H9 (cell line): ENCODE measurements around the gene PLA1A. TPM values are rescaled to one million over a fixed set of nuclear protein-coding genes. Genes with fewer than 3 reads are reported as not detected.

Experiments used
- DNase-seq: peaks from one replicate; pipeline ENCODE4 v3.0.0-alpha.2; 2017
- H2AFZ ChIP-seq: one replicate; pipeline ENCODE4 v1.6.1; 2013; ENCODE audit warnings: mild to moderate bottlenecking, low read length, control low read depth, moderate library complexity
- H2AK5ac ChIP-seq: 2 replicates; pipeline ENCODE4 v1.6.1; 2013; ENCODE audit warnings: low read length, control low read depth, mixed read lengths; ENCODE audit not compliant: insufficient read length
- H2BK120ac ChIP-seq: one replicate; pipeline ENCODE4 v1.6.1; 2013; ENCODE audit warnings: low read depth, mild to moderate bottlenecking, low read length, control low read depth, inconsistent platforms; ENCODE audit not compliant: poor library complexity, severe bottlenecking
- H2BK12ac ChIP-seq: 2 replicates; pipeline ENCODE4 v1.6.1; 2013; ENCODE audit warnings: low read length, control low read depth, mixed read lengths, low read depth; ENCODE audit not compliant: insufficient read length
- H2BK15ac ChIP-seq: 2 replicates; pipeline ENCODE4 v1.6.1; 2013; ENCODE audit warnings: low read depth, low read length, control low read depth
- H2BK20ac ChIP-seq: one replicate; pipeline ENCODE4 v1.6.1; 2013; ENCODE audit warnings: low read depth, mild to moderate bottlenecking, low read length, control low read depth, inconsistent platforms; ENCODE audit not compliant: poor library complexity, severe bottlenecking
- H2BK5ac ChIP-seq: 2 replicates; pipeline ENCODE4 v1.6.1; 2013; ENCODE audit warnings: low read length, control low read depth, mixed read lengths; ENCODE audit not compliant: insufficient read length
- H3K14ac ChIP-seq: 2 replicates; pipeline ENCODE4 v1.6.1; 2013; ENCODE audit warnings: low read length, control low read depth; ENCODE audit not compliant: insufficient read depth
- H3K18ac ChIP-seq: 2 replicates; pipeline ENCODE4 v1.6.1; 2013; ENCODE audit warnings: low read depth, mild to moderate bottlenecking, mixed read lengths, low read length, control low read depth; ENCODE audit not compliant: insufficient read length
- H3K23ac ChIP-seq: 2 replicates; pipeline ENCODE4 v1.6.1; 2013; ENCODE audit warnings: low read length, control low read depth, mixed read lengths, low read depth; ENCODE audit not compliant: insufficient read length
- H3K23me2 ChIP-seq: 2 replicates; pipeline ENCODE4 v1.6.1; 2013; ENCODE audit warnings: low read depth, mild to moderate bottlenecking, mixed read lengths, low read length, control low read depth; ENCODE audit not compliant: insufficient read length, poor library complexity, severe bottlenecking
- H3K27ac ChIP-seq: 2 replicates; pipeline ENCODE4 v1.5.1; 2013; ENCODE audit warnings: low read length, control low read depth, mixed read lengths, low read depth; ENCODE audit not compliant: insufficient read length
- H3K27me3 ChIP-seq: 2 replicates; pipeline ENCODE4 v1.6.1; 2013; ENCODE audit warnings: low read length, control low read depth, inconsistent platforms; ENCODE audit not compliant: insufficient read depth
- H3K4ac ChIP-seq: 2 replicates; pipeline ENCODE4 v1.6.1; 2013; ENCODE audit warnings: low read depth, mild to moderate bottlenecking, control low read depth, inconsistent platforms, low read length, moderate library complexity
- H3K4me1 ChIP-seq: 2 replicates; pipeline ENCODE4 v1.6.1; 2013; ENCODE audit warnings: low read length, control low read depth, inconsistent platforms; ENCODE audit not compliant: insufficient read depth
- H3K4me2 ChIP-seq: 2 replicates; pipeline ENCODE4 v1.6.1; 2013; ENCODE audit warnings: low read length, control low read depth, mixed read lengths; ENCODE audit not compliant: insufficient read length, insufficient read depth
- H3K56ac ChIP-seq: 2 replicates; pipeline ENCODE4 v1.6.1; 2013; ENCODE audit warnings: low read depth, mild to moderate bottlenecking, mixed read lengths, low read length, control low read depth; ENCODE audit not compliant: insufficient read length
- H3K79me1 ChIP-seq: 2 replicates; pipeline ENCODE4 v1.6.1; 2013; ENCODE audit warnings: low read depth, mild to moderate bottlenecking, moderate library complexity, low read length, control low read depth, inconsistent platforms; ENCODE audit not compliant: insufficient read depth, poor library complexity, severe bottlenecking
- H3K79me2 ChIP-seq: 2 replicates; pipeline ENCODE4 v1.6.1; 2013; ENCODE audit warnings: low read length, control low read depth, inconsistent platforms; ENCODE audit not compliant: insufficient read depth
- H3K9ac ChIP-seq: 2 replicates; pipeline ENCODE4 v1.6.1; 2013; ENCODE audit warnings: low read length, control low read depth, mixed read lengths; ENCODE audit not compliant: insufficient read length; ENCODE audit errors: extremely low read depth
- H3K9me3 ChIP-seq: one replicate; pipeline ENCODE4 v1.6.1; 2013; ENCODE audit warnings: low read depth, low read length, inconsistent platforms; ENCODE audit not compliant: control insufficient read depth
- H3T11ph ChIP-seq: one replicate; pipeline ENCODE4 v1.6.1; 2013; ENCODE audit warnings: mild to moderate bottlenecking, low read length, control low read depth, inconsistent platforms
- H4K20me1 ChIP-seq: one replicate; pipeline ENCODE4 v1.6.1; 2013; ENCODE audit not compliant: control insufficient read depth, insufficient read length, insufficient read depth
- H4K5ac ChIP-seq: 2 replicates; pipeline ENCODE4 v1.6.1; 2013; ENCODE audit warnings: low read depth, mild to moderate bottlenecking, mixed read lengths, low read length, control low read depth; ENCODE audit not compliant: insufficient read length
- H4K8ac ChIP-seq: replicated peaks from 2 replicates; pipeline ENCODE4 v1.6.1; 2013; ENCODE audit warnings: low read length, control low read depth, mixed read lengths, low read depth; ENCODE audit not compliant: insufficient read length
- H4K91ac ChIP-seq: 2 replicates; pipeline ENCODE4 v1.6.1; 2013; ENCODE audit warnings: low read depth, mild to moderate bottlenecking, moderate library complexity, mixed read lengths, low read length, control low read depth; ENCODE audit not compliant: insufficient read length
- H3K27ac Mint-ChIP-seq, 3 experiments: 2 replicates in 2 of 3; 3 replicates in 1 of 3; pipeline ENCODE4 v1.8.0; 2020 to 2021; ENCODE audit warnings: mixed read lengths in 3 of 3, mild to moderate bottlenecking in 1 of 3, moderate library complexity in 1 of 3
- H3K27me3 Mint-ChIP-seq: 2 replicates; pipeline ENCODE4 v1.8.0; 2021; ENCODE audit warnings: low read depth, mild to moderate bottlenecking, moderate library complexity, mixed read lengths
- H3K36me3 Mint-ChIP-seq, 3 experiments: 2 replicates in 2 of 3; 3 replicates in 1 of 3; pipeline ENCODE4 v1.8.0; 2020 to 2021; ENCODE audit warnings: low read depth in 3 of 3, mixed read lengths in 3 of 3; ENCODE audit not compliant: insufficient read depth in 1 of 3
- H3K4me1 Mint-ChIP-seq, 2 experiments: 2 replicates each; pipeline ENCODE4 v1.8.0; 2020; ENCODE audit warnings: mixed read lengths in 2 of 2
- H3K4me3 Mint-ChIP-seq, 2 experiments: 2 replicates in 1 of 2; 3 replicates in 1 of 2; pipeline ENCODE4 v1.8.0; 2020 to 2021; ENCODE audit warnings: mild to moderate bottlenecking in 2 of 2, mixed read lengths in 2 of 2, moderate library complexity in 1 of 2
- H3K9me3 Mint-ChIP-seq, 2 experiments: 2 replicates in 1 of 2; 3 replicates in 1 of 2; pipeline ENCODE4 v1.8.0; 2020; ENCODE audit warnings: mild to moderate bottlenecking in 2 of 2, mixed read lengths in 2 of 2, moderate library complexity in 1 of 2
- WGBS: extraction: QIAGEN DNeasy Blood & Tissue Kit; methylation state at CpG from one replicate; pipeline ENCODE4 v1.1.7; 2013; ENCODE audit warnings: missing lambda C conversion rate, low lambda C conversion rate, mixed read lengths; ENCODE audit not compliant: insufficient read length; ENCODE audit errors: extremely low coverage; 5-methylcytosine and 5-hydroxymethylcytosine counted together
- total RNA-seq: library from RNA; stranded (reverse); gene quantifications from 2 replicates; pipeline ENCODE4 v1.2.1, GENCODE V29; 2021
- TF ChIP-seq, protein P1 (sequence below): fragments of 200-600 bp; sonication (generic); conservative IDR thresholded peaks from 3 replicates; pipeline ENCODE4 v1.8.0; 2021; ENCODE audit warnings: antibody characterized with exemption, mild to moderate bottlenecking

PLA1A gene
- total RNA-seq, 1 experiment from 2014 or later: not detected

DNA sequence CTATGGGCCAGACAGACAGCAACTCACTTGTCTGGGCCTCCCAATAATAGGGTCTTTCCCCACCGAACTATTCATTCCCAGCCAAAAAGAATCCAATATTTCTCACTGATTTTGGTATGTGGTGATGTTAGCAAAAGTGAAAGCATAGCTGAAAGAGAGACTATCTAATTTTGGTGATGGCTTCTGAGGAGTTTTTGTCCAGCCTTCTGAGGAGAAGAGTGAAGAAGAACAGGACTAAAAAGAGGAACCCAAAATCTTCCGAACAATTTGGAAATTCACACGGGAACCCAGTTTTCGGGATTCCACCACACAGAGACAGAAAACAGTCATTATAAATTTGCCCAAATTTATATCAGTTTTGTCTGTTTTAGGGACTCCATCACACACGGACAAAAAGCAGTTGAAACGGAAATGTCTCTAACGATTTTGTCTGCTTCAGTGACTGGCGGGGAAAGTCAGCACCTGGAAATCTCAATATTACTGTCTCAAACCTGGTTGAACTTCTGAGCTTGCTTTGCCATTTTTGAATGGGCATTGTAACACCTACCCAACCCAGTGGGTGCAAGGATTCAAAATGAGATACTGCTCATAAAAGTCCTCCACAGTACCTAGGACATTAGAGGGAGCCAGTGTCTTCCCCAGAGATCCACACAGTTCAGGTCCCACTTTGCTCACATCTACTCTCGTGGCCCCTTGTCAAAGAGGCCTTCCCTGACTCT is 47.3 kb upstream of the PLA1A start:
- H3K23ac ChIP-seq: no peak overlapping the region
- H3K27me3 Mint-ChIP-seq: no peaks in the 10 kb centered on the region; the same call in 1 of the 2 replicates
- no peaks in the 10 kb centered on the region for H3K9me3 Mint-ChIP-seq
- H3K4me3 Mint-ChIP-seq: no peak overlapping the region
- no peak overlapping the region for H3K9ac ChIP-seq
- H3K4me1 ChIP-seq: no peaks in the 10 kb centered on the region
- no peak overlapping the region for H2BK120ac ChIP-seq
- no peak overlapping the region for H3K27ac ChIP-seq
- no peak overlapping the region for H3K4ac ChIP-seq
- H2BK15ac ChIP-seq: no peak overlapping the region
- no peak for DNase-seq
- no peaks in the 10 kb centered on the region for H3K27me3 ChIP-seq
- H3K27ac Mint-ChIP-seq: no peak overlapping the region
- TF ChIP-seq, protein P1, sequence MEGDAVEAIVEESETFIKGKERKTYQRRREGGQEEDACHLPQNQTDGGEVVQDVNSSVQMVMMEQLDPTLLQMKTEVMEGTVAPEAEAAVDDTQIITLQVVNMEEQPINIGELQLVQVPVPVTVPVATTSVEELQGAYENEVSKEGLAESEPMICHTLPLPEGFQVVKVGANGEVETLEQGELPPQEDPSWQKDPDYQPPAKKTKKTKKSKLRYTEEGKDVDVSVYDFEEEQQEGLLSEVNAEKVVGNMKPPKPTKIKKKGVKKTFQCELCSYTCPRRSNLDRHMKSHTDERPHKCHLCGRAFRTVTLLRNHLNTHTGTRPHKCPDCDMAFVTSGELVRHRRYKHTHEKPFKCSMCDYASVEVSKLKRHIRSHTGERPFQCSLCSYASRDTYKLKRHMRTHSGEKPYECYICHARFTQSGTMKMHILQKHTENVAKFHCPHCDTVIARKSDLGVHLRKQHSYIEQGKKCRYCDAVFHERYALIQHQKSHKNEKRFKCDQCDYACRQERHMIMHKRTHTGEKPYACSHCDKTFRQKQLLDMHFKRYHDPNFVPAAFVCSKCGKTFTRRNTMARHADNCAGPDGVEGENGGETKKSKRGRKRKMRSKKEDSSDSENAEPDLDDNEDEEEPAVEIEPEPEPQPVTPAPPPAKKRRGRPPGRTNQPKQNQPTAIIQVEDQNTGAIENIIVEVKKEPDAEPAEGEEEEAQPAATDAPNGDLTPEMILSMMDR: no peak
- H3K79me2 ChIP-seq: no peaks in the 10 kb centered on the region
- H3K9me3 ChIP-seq: no peaks in the 10 kb centered on the region
- H3K18ac ChIP-seq: no peak overlapping the region
- no peak overlapping the region for H2BK5ac ChIP-seq
- H4K20me1 ChIP-seq: no peaks in the 10 kb centered on the region
- no peak overlapping the region for H3K56ac ChIP-seq
- no peak overlapping the region for H2BK12ac ChIP-seq
- H3K23me2 ChIP-seq: no peaks in the 10 kb centered on the region
- WGBS: no CpG with 5 or more reads among the region's 9 CpGs
- no peak overlapping the region for H3K14ac ChIP-seq
- H2AK5ac ChIP-seq: no peak overlapping the region
- H3K4me2 ChIP-seq: no peak overlapping the region
- H4K91ac ChIP-seq: no peak overlapping the region
- H3K36me3 Mint-ChIP-seq: no peaks in the 10 kb centered on the region
- H3K4me1 Mint-ChIP-seq: peaks cover 3 to 10% of the 10 kb centered on the region in 2 experiments; a peak in 2 of 4 replicates
- H2AFZ ChIP-seq: no peak overlapping the region
- no peak overlapping the region for H2BK20ac ChIP-seq
- H4K5ac ChIP-seq: no peak overlapping the region
- H3K79me1 ChIP-seq: no peaks in the 10 kb centered on the region
- H3T11ph ChIP-seq: no peak overlapping the region
- H4K8ac ChIP-seq: no peak overlapping the region
